CD14-positive monocyte (primary cell): ENCODE measurements around the gene IGF1R. TPM values are rescaled to one million over a fixed set of nuclear protein-coding genes. Genes with fewer than 3 reads are reported as not detected.

ENCODE experiments used
- DNase-seq, 3 donors: peaks; one replicate each; pipeline ENCODE4 v3.0.0-alpha.2; 2011 to 2022
- H2AFZ ChIP-seq: 2 replicates; pipeline ENCODE4 v1.6.0; 2012; ENCODE audit warnings: mild to moderate bottlenecking, low read depth, low read length, inconsistent platforms; ENCODE audit not compliant: insufficient read depth, poor library complexity, severe bottlenecking
- H3K27ac ChIP-seq, 2 donors: 1 replicate in 1 of 2; 2 replicates in 1 of 2; pipeline ENCODE4 v1.5.1; 2012 to 2013; ENCODE audit warnings: low read length in 2 of 2, control low read depth in 1 of 2, inconsistent platforms in 1 of 2, low read depth in 1 of 2, mild to moderate bottlenecking in 1 of 2
- H3K27me3 ChIP-seq, 2 donors: one replicate each; pipeline versions ENCODE4 v1.6.0 to v1.6.1; 2011 to 2013; ENCODE audit warnings: low read length in 2 of 2; ENCODE audit not compliant: control insufficient read depth in 2 of 2, insufficient read depth in 2 of 2
- H3K36me3 ChIP-seq, 2 donors: replicated peaks in 1 of 2; 1 replicate in 1 of 2; 2 replicates in 1 of 2; pipeline versions ENCODE4 v1.5.1 to v1.6.1; 2012 to 2013; ENCODE audit warnings: low read length in 2 of 2, control low read depth in 1 of 2, inconsistent platforms in 1 of 2, mild to moderate bottlenecking in 1 of 2; ENCODE audit not compliant: insufficient read depth in 2 of 2, control insufficient read depth in 1 of 2
- H3K4me1 ChIP-seq, 2 donors: 1 replicate in 1 of 2; 2 replicates in 1 of 2; pipeline versions ENCODE4 v1.5.1 to v1.6.1; 2012 to 2013; ENCODE audit warnings: low read length in 2 of 2, control low read depth in 1 of 2, inconsistent platforms in 1 of 2, mild to moderate bottlenecking in 1 of 2, moderate library complexity in 1 of 2; ENCODE audit not compliant: insufficient read depth in 2 of 2, control insufficient read depth in 1 of 2
- H3K4me2 ChIP-seq: replicated peaks from 2 replicates; pipeline ENCODE3; 2012; ENCODE audit warnings: low read length, moderate library complexity, mild to moderate bottlenecking; ENCODE audit not compliant: poor library complexity, severe bottlenecking; ENCODE audit errors: extremely low read depth
- H3K4me3 ChIP-seq, 3 experiments: fragments of 200-600 bp in 1 of 3; sonication (generic) in 1 of 3; replicated peaks in 1 of 3; 1 replicate in 2 of 3; 2 replicates in 1 of 3; pipeline ENCODE4 v1.5.1; 2011 to 2013; ENCODE audit warnings: low read length in 3 of 3, mild to moderate bottlenecking in 3 of 3, control low read depth in 2 of 3, low read depth in 2 of 3, inconsistent platforms in 1 of 3, moderate library complexity in 1 of 3
- H3K79me2 ChIP-seq: 2 replicates; pipeline ENCODE4 v1.6.0; 2012; ENCODE audit warnings: mild to moderate bottlenecking, control low read depth, inconsistent platforms, low read length, moderate library complexity; ENCODE audit not compliant: insufficient read depth
- H3K9ac ChIP-seq: 2 replicates; pipeline ENCODE4 v1.6.0; 2017; ENCODE audit warnings: low read length, mild to moderate bottlenecking; ENCODE audit not compliant: insufficient read depth, poor library complexity, severe bottlenecking
- H3K9me3 ChIP-seq, 2 donors: replicated peaks in 1 of 2; 1 replicate in 1 of 2; 2 replicates in 1 of 2; pipeline versions ENCODE4 v1.5.1 to v1.6.1; 2012 to 2013; ENCODE audit warnings: low read length in 2 of 2, control low read depth in 1 of 2; ENCODE audit not compliant: control insufficient read depth in 1 of 2, insufficient read depth in 1 of 2
- H4K20me1 ChIP-seq: 2 replicates; pipeline ENCODE4 v1.6.0; 2012; ENCODE audit warnings: mild to moderate bottlenecking, low read length, control low read depth, moderate library complexity; ENCODE audit not compliant: insufficient read depth
- H3K27ac Mint-ChIP-seq, 7 donors: one replicate each; pipeline ENCODE4 v1.8.0; 2020; ENCODE audit warnings: mild to moderate bottlenecking in 7 of 7, mixed read lengths in 7 of 7, moderate library complexity in 6 of 7, inconsistent platforms in 2 of 7
- H3K27me3 Mint-ChIP-seq, 3 donors: one replicate each; pipeline ENCODE4 v1.8.0; 2021 to 2022; ENCODE audit warnings: low read depth in 3 of 3, mild to moderate bottlenecking in 3 of 3, mixed read lengths in 3 of 3, moderate library complexity in 3 of 3, inconsistent platforms in 1 of 3
- H3K36me3 Mint-ChIP-seq, 2 donors: one replicate each; pipeline ENCODE4 v1.8.0; 2020; ENCODE audit warnings: mixed read lengths in 2 of 2, inconsistent platforms in 1 of 2, mild to moderate bottlenecking in 1 of 2
- H3K4me1 Mint-ChIP-seq: one replicate; pipeline ENCODE4 v1.8.0; 2020; ENCODE audit warnings: mild to moderate bottlenecking, mixed read lengths
- H3K4me3 Mint-ChIP-seq, 2 donors: one replicate each; pipeline ENCODE4 v1.8.0; 2020; ENCODE audit warnings: mild to moderate bottlenecking in 2 of 2, mixed read lengths in 2 of 2, moderate library complexity in 1 of 2
- H3K9me3 Mint-ChIP-seq, 7 donors: one replicate each; pipeline ENCODE4 v1.8.0; 2020 to 2022; ENCODE audit warnings: mixed read lengths in 7 of 7, mild to moderate bottlenecking in 6 of 7, moderate library complexity in 6 of 7, inconsistent platforms in 2 of 7
- CTCF ChIP-seq: fragments of 200-600 bp; IDR thresholded peaks from one replicate; pipeline ENCODE4 v1.8.0; 2022; ENCODE audit warnings: antibody characterized with exemption, mild to moderate bottlenecking
- WGBS: methylation state at CpG from one replicate; pipeline ENCODE4 v1.1.5; 2013; ENCODE audit warnings: missing lambda C conversion rate; ENCODE audit not compliant: insufficient coverage; 5-methylcytosine and 5-hydroxymethylcytosine counted together
- intact Hi-C, 2 donors: fragments of 100-400 bp; cut with micrococcal nuclease; formaldehyde crosslinking; loops; one replicate each; pipeline versions ENCODE4 v1.15.0 to v1.15.1; 2023
- polyA plus RNA-seq, 3 donors: library from polyadenylated mRNA; depleted of rRNA in 1 of 3; unstranded in 2 of 3; stranded (reverse) in 1 of 3; fragments of 300-500 nt in 2 of 3; fragments of >200 nt in 1 of 3; fragmentation: Illumina TruSeq in 2 of 3; gene quantifications; 1 replicate in 2 of 3; 2 replicates in 1 of 3; pipeline ENCODE4 v1.2.3, GENCODE V29; 2012 to 2021

Gene IGF1R
- polyA plus RNA-seq, 3 donors: 0.35 to 4.9 (median 0.67) TPM

- H3K4me1 ChIP-seq: no peaks in the 10 kb centered on the region
Observed at GRCh38 chr15:98699591-98700424, 51.5 kb downstream of the IGF1R start.

GRCh38 chr15:98700519-98700918 lies 52.2 kb downstream of the IGF1R start:
- no peak overlapping the region for H3K4me3 ChIP-seq
- intact Hi-C loops: no loop called here
- H3K9ac ChIP-seq: no peak overlapping the region
- H3K27ac ChIP-seq: no peak overlapping the region
- Mint-ChIP-seq H3K36me3 (no peaks in the 10 kb centered on the region), H3K4me3 (no peak overlapping the region), H3K4me1 (peaks cover 19% of the 10 kb centered on the region), H3K27ac (no peak overlapping the region), H3K9me3 (no peaks in the 10 kb centered on the region), H3K27me3 (no peaks in the 10 kb centered on the region)
- no peaks in the 10 kb centered on the region for H3K27me3 ChIP-seq
- no peak overlapping the region for H2AFZ ChIP-seq
- 81% methylated on average over 2 of the region's 6 CpGs for WGBS
- peaks cover 74% of the 10 kb centered on the region for H3K79me2 ChIP-seq
- H3K4me2 ChIP-seq: no peak overlapping the region
- H3K4me1 ChIP-seq: no peaks in the 10 kb centered on the region
- no peaks in the 10 kb centered on the region for H3K36me3 ChIP-seq
- no peaks in the 10 kb centered on the region for H3K9me3 ChIP-seq
- peaks cover 76% of the 10 kb centered on the region for H4K20me1 ChIP-seq
- TF ChIP-seq CTCF: no peak
- DNase-seq: no peak

More at GRCh38 chr15:98699591-98700424, 51.5 kb downstream of the IGF1R start:
- Mint-ChIP-seq H3K27ac (no peak overlapping the region), H3K4me1 (peaks cover 19% of the 10 kb centered on the region), H3K36me3 (no peaks in the 10 kb centered on the region), H3K4me3 (no peak overlapping the region), H3K9me3 (no peaks in the 10 kb centered on the region), H3K27me3 (no peaks in the 10 kb centered on the region)
- peaks cover 76% of the 10 kb centered on the region for H4K20me1 ChIP-seq
- no peak overlapping the region for H3K4me2 ChIP-seq
- H3K9me3 ChIP-seq: no peaks in the 10 kb centered on the region
- H3K79me2 ChIP-seq: peaks cover 73% of the 10 kb centered on the region
- no peak overlapping the region for H3K4me3 ChIP-seq
- no peaks in the 10 kb centered on the region for H3K27me3 ChIP-seq
- TF ChIP-seq CTCF: no peak
- no peak overlapping the region for H3K9ac ChIP-seq
- WGBS: 67% methylated on average over 1 of the region's 11 CpGs
- no peaks in the 10 kb centered on the region for H3K36me3 ChIP-seq
- no peak overlapping the region for H2AFZ ChIP-seq
- intact Hi-C loops: no loop called here
- no peak for DNase-seq
- no peak overlapping the region for H3K27ac ChIP-seq
